Lower leg skin (tissue), 3 donors: Measurements from ENCODE around the gene LYSMD2.

ENCODE experiments used
- POLR2A ChIP-seq, 2 donors: fragments of 450-650 bp; IDR thresholded peaks; one replicate each; pipeline ENCODE4 v1.6.1; 2016 to 2017; ENCODE audit warnings: antibody characterized with exemption in 2 of 2, mild to moderate bottlenecking in 1 of 2, moderate library complexity in 1 of 2
- TF ChIP-seq, protein P1 (sequence below), 3 donors: fragments of 450-650 bp; IDR thresholded peaks; one replicate each; pipeline ENCODE4 v1.5.1; 2016; ENCODE audit warnings: antibody characterized with exemption in 3 of 3, mild to moderate bottlenecking in 3 of 3, moderate library complexity in 2 of 3

DNA sequence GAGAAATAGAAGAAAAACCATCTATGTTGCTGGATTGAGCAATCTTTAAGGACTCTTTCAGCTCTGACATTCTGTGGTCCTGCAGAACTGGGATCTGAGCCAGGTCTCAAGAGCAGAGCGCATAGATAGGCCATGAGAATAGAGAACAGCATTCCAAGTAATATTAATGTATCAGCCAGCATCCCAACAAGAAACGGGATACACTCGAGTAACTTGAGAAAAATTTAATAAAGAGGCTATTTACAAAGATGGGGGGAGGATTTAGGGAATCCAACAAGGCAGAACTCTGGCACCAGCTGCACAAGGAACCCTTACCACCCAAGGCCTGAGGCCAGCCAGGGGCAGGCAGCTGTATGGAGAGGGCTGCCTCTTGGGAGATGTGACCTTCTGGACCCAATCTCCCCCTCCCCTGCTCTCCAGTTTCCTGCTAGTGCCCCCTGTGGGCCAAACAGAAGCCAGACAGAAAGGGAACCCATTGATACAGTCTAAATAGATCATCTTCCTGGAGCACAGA is 22.2 kb upstream of the LYSMD2 start:
- TF ChIP-seq, protein P1, sequence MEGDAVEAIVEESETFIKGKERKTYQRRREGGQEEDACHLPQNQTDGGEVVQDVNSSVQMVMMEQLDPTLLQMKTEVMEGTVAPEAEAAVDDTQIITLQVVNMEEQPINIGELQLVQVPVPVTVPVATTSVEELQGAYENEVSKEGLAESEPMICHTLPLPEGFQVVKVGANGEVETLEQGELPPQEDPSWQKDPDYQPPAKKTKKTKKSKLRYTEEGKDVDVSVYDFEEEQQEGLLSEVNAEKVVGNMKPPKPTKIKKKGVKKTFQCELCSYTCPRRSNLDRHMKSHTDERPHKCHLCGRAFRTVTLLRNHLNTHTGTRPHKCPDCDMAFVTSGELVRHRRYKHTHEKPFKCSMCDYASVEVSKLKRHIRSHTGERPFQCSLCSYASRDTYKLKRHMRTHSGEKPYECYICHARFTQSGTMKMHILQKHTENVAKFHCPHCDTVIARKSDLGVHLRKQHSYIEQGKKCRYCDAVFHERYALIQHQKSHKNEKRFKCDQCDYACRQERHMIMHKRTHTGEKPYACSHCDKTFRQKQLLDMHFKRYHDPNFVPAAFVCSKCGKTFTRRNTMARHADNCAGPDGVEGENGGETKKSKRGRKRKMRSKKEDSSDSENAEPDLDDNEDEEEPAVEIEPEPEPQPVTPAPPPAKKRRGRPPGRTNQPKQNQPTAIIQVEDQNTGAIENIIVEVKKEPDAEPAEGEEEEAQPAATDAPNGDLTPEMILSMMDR (IDR thresholded peaks at IDR 0.05): no peak
- no peak for TF ChIP-seq POLR2A (IDR thresholded peaks at IDR 0.05)
